DOHH2 (cell line): ENCODE measurements around the gene KIDINS220.

Source experiments
- CTCF ChIP-seq: fragments of 200-600 bp; sonication (generic); IDR thresholded peaks from one replicate; pipeline ENCODE4 v1.5.1; 2014; ENCODE audit warnings: antibody characterized with exemption, mild to moderate bottlenecking, low read depth, low read length; ENCODE audit not compliant: poor library complexity, severe bottlenecking
- EZH2phosphoT487 ChIP-seq: fragments of 200-600 bp; sonication (generic); IDR thresholded peaks from 2 replicates; pipeline ENCODE4 v1.6.1; 2017; ENCODE audit warnings: borderline replicate concordance, mild to moderate bottlenecking, antibody characterized with exemption, low read length, moderate library complexity, mixed read lengths

GRCh38 chr2:8679827-8680731 is 157.3 kb downstream of the KIDINS220 start:
- TF ChIP-seq CTCF (no peak), EZH2phosphoT487 (no peak)
